Calu3 (cell line): ENCODE results near the gene HOXA7. TPM values are rescaled to one million over a fixed set of nuclear protein-coding genes. Genes with fewer than 3 reads are reported as not detected.

Experiments
- BruUV-seq: library from RNA; stranded (reverse); fragments of 400-500 nt; replicated peaks from 2 replicates; lab custom pipeline; 2021; lab: Mats Ljungman, UMichigan
- CTCF ChIA-PET: fragments of 300-600 bp; sonication (Branson Sonifier 250); formaldehyde crosslinking; loops from one replicate; lab custom pipeline; 2022; ENCODE audit warnings: antibody characterized with exemption; lab: Charles Lee
- DNase-seq: peaks from one replicate; pipeline ENCODE4 v3.0.0; 2022
- H3K27ac Mint-ChIP-seq: one replicate; pipeline ENCODE4 v1.8.0; 2022; ENCODE audit warnings: mixed read lengths; ENCODE audit not compliant: unreplicated experiment
- H3K27me3 Mint-ChIP-seq: one replicate; pipeline ENCODE4 v1.8.0; 2022; ENCODE audit warnings: mixed read lengths; ENCODE audit not compliant: unreplicated experiment
- H3K36me3 Mint-ChIP-seq: one replicate; pipeline ENCODE4 v1.8.0; 2022; ENCODE audit warnings: mild to moderate bottlenecking, moderate library complexity, mixed read lengths; ENCODE audit not compliant: insufficient read depth, unreplicated experiment
- H3K4me1 Mint-ChIP-seq: one replicate; pipeline ENCODE4 v1.8.0; 2022; ENCODE audit warnings: mild to moderate bottlenecking, low read depth, mixed read lengths; ENCODE audit not compliant: unreplicated experiment
- H3K4me3 Mint-ChIP-seq: one replicate; pipeline ENCODE4 v1.8.0; 2022; ENCODE audit warnings: mild to moderate bottlenecking, low read depth, moderate library complexity, mixed read lengths; ENCODE audit not compliant: unreplicated experiment
- H3K9me3 Mint-ChIP-seq: one replicate; pipeline ENCODE4 v1.8.0; 2022; ENCODE audit warnings: low read depth, mixed read lengths; ENCODE audit not compliant: unreplicated experiment
- intact Hi-C: fragments of 100-400 bp; cut with micrococcal nuclease; formaldehyde crosslinking; loops from one replicate; pipeline ENCODE4 v1.10.0; 2022; ENCODE audit not compliant: unreplicated experiment
- total RNA-seq: library from RNA; stranded (reverse); gene quantifications from 2 replicates; pipeline ENCODE4 v1.2.3, GENCODE V29; 2022
- TF ChIP-seq, protein P1 (sequence below): fragments of 200-600 bp; IDR thresholded peaks from one replicate; pipeline ENCODE4 v1.8.0; 2022; ENCODE audit warnings: antibody characterized with exemption; ENCODE audit not compliant: unreplicated experiment

The HOXA7 gene
- total RNA-seq, 1 experiment from 2014 or later, result not detected

- no peak overlapping the region for H3K27ac Mint-ChIP-seq
- no peaks in the 10 kb centered on the region for H3K9me3 Mint-ChIP-seq
Measured at GRCh38 chr7:27185854-27186667, 29.6 kb upstream of the HOXA7 start.

DNA sequence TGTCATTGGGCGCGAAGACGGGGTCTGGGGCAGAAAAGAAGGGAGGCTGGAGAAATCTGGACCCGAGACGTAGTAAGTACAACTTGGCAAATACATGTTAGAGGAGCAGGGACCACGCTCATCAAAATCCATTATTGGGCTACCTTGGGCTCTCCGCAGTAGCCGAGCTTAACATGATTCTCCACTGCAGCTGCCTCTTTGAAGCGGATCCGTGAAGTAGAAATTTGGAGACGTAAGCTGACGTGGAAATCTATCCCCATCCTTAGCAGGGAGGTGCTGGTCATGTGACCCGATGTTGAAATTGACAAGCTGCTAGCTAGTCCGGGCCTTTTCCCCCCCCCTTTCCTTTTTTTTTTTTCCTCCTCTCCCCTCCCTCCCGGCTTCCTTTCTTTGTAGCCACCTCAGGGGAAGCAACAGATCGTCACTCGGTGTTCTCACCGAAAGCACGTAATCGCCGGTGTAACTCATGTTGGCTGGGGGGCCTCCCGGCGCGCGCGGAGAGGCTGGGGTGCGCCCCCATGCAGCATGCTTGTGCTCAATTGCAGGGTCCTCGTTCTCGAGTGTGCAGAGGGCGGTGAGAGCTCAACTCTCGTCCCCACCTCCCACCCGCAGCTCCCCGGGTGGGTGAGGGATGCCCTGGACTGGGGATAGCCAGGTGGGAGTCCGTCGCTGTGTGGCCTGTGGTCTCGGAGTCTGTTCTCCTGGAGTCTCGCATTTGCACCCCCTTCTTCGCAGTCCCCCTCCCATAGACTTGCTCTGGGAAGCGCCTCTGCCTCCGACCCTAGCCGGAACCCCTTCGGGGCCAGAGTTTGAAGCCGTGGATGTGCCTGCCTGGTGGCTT lies 28.8 kb upstream of the HOXA7 start, which contains the start of gene HOXA11:
Gene HOXA11 (minus strand): TSS at position 220 of the 841 bp plus-strand sequence. CDS start 88 bp downstream, at position 132.
- Mint-ChIP-seq H3K4me1 (peaks cover 7% of the 10 kb centered on the region), H3K27me3 (peaks cover 58% of the 10 kb centered on the region), H3K4me3 (peak within 1 kb of the TSS; percentile 74), H3K36me3 (peaks cover 21% of the 10 kb centered on the region), H3K27ac (no peak within 1 kb of the TSS), H3K9me3 (no peaks in the 10 kb centered on the region)
- no TSS peak for BruUV-seq
- intact Hi-C loops, result no loop called here
- TF ChIP-seq, protein P1, sequence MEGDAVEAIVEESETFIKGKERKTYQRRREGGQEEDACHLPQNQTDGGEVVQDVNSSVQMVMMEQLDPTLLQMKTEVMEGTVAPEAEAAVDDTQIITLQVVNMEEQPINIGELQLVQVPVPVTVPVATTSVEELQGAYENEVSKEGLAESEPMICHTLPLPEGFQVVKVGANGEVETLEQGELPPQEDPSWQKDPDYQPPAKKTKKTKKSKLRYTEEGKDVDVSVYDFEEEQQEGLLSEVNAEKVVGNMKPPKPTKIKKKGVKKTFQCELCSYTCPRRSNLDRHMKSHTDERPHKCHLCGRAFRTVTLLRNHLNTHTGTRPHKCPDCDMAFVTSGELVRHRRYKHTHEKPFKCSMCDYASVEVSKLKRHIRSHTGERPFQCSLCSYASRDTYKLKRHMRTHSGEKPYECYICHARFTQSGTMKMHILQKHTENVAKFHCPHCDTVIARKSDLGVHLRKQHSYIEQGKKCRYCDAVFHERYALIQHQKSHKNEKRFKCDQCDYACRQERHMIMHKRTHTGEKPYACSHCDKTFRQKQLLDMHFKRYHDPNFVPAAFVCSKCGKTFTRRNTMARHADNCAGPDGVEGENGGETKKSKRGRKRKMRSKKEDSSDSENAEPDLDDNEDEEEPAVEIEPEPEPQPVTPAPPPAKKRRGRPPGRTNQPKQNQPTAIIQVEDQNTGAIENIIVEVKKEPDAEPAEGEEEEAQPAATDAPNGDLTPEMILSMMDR, result no peak
- CTCF ChIA-PET, result interaction anchor here (0.6 to 1.5 kb wide), 3 partner anchors 11 to 876 kb away, joined by 3 to 8 read pairs (median 4); no protein-coding TSS in a partner anchor
- no peak for DNase-seq

More at GRCh38 chr7:27185854-27186667, 29.6 kb upstream of the HOXA7 start:
- Mint-ChIP-seq H3K4me1 (peaks cover 7% of the 10 kb centered on the region), H3K36me3 (peaks cover 21% of the 10 kb centered on the region), H3K4me3 (peak overlapping the region; percentile 0), H3K27me3 (peaks cover 66% of the 10 kb centered on the region)
- TF ChIP-seq, protein P1, result no peak
- CTCF ChIA-PET, result interaction anchor here (0.6 to 1.4 kb wide), 3 partner anchors 10 to 389 kb away, joined by 3 to 4 read pairs (median 3); no protein-coding TSS in a partner anchor
- DNase-seq, result no peak
- BruUV-seq, result no TSS peak
- intact Hi-C loops, result no loop called here

- CTCF ChIA-PET, result interaction anchor here (0.6 to 1.5 kb wide), 5 partner anchors 12 to 877 kb away, joined by 3 to 8 read pairs (median 4); no protein-coding TSS in a partner anchor
- no TSS peak for BruUV-seq
- intact Hi-C loops, result no loop called here
- H3K4me1 Mint-ChIP-seq, result peaks cover 14% of the 10 kb centered on the region
- peaks cover 51% of the 10 kb centered on the region for H3K27me3 Mint-ChIP-seq
- H3K36me3 Mint-ChIP-seq, result peaks cover 21% of the 10 kb centered on the region
- peak; percentile 66 for DNase-seq
- no peaks in the 10 kb centered on the region for H3K9me3 Mint-ChIP-seq
- TF ChIP-seq, protein P1, result no peak
- peak overlapping the region; percentile 74 for H3K4me3 Mint-ChIP-seq
- H3K27ac Mint-ChIP-seq, result no peak overlapping the region
Measured at GRCh38 chr7:27184337-27185012, 28.0 kb upstream of the HOXA7 start.
